Sciatic nerve (tissue), 2 donors: ENCODE data around the gene EIF1B. TPM values are rescaled to one million over a fixed set of nuclear protein-coding genes. Genes with fewer than 3 reads are reported as not detected.
A peak's percentile ranks its signal among the peaks of the same experiment; 100 is the strongest.

ENCODE experiments used
- ATAC-seq: fragments of 200-7000 bp; cut with Tn5 transposase; one replicate; pipeline ENCODE4 v1.9.1; 2020; ENCODE audit warnings: mild to moderate bottlenecking, moderate library complexity
- DNase-seq: peaks from one replicate; pipeline ENCODE4 v3.0.0-alpha.2; 2020; ENCODE audit warnings: low spot score
- intact Hi-C: fragments of 100-400 bp; cut with DNase I; formaldehyde crosslinking; loops from one replicate; pipeline ENCODE4 v1.14.2; 2022
- total RNA-seq: library from RNA; stranded (reverse); fragmentation: NEBNext Ultra II Directional; extraction: Animal tissue kit (Norgen Biotek cat#: 25700); gene quantifications from one replicate; pipeline ENCODE4 v1.2.1, GENCODE V29; 2021
- donor health status: DM: no; HTN: no; CAD: no.
- donor health status: DM: no; HTN: no; CAD: no.

Gene EIF1B
- total RNA-seq, 1 donor from 2014 or later, result 63.7 TPM

GRCh38 chr3:40306336-40306735, 3.2 kb upstream of the EIF1B start:
- intact Hi-C loops, result no loop called here

DNA sequence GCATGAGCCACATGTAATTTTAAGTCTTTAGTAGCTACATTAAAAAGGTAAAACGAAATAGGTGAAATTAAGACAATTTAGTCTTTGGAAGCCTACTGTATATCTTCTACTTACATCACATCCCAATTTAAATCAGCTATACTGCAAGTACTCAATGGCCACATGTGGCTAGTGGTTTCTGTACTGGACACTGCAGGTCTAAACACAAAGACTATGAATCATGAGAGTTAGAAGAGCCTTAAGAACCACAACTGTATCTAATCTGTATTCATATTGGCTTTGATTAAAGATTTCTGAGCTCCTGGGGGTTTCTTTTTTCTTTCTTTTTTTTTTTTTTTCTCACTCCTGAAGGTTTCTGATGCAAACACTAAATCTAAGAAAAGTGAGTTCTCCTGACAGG, 2.3 kb upstream of the EIF1B start:
- DNase-seq (no peak), ATAC-seq (no peak)
- intact Hi-C loops, result no loop called here

More at GRCh38 chr3:40306336-40306735, 3.2 kb upstream of the EIF1B start:
- ATAC-seq, result no peak
- DNase-seq, result no peak

DNA sequence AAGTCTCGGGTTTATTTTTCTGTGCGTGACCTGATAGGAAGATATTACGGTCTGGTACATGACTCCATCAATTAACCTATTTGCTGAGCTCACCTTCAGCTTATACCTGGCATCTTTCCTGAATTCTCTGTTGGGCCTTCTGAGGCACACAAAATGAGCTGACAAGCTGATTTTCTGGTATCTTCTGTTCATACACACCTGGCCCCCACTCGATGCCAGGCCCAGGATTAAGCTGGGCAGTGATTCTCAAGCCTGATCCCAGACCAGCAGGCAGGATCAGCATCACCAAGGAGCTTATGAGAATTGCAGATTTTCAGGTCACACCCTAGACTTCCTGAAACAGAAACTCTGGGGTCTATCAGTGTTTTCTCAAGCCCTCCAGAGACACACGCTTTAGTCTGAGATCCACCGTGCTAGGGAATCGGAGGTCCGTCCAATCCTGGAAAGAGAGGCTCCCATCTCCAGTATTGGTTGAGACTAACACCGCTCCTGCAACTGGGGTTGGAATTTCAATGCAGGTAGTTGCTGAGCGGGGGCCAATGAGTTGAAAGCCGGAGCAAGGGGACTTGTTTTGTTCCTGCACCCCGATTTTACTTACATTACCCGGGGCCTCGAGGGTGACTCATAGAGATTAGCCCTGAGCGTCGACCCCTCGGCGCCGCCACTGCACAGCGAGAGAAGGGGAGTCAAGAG, 636 bp upstream of the EIF1B start:
- peak; percentile 9 for ATAC-seq
- DNase-seq, result no peak
- intact Hi-C loops, result no loop called here

GRCh38 chr3:40309925-40310695, 603 bp downstream of the EIF1B start:
- intact Hi-C loops, result loop anchor here (10.0 kb wide), 1 partner anchor 895 kb away; no protein-coding TSS in a partner anchor
- DNase-seq (peak; percentile 76), ATAC-seq (peak; percentile 60)

- no peak for DNase-seq
- ATAC-seq, result no peak
- intact Hi-C loops, result loop anchor here (10.0 kb wide), 1 partner anchor 896 kb away; no protein-coding TSS in a partner anchor
These were observed 1.2 kb downstream of the EIF1B start for GRCh38 chr3:40310705-40311104.

GRCh38 chr3:40312661-40313226, 3.2 kb downstream of the EIF1B start:
- intact Hi-C loops, result loop anchor here (10.0 kb wide), 1 partner anchor 898 kb away; no protein-coding TSS in a partner anchor
- ATAC-seq, result no peak
- DNase-seq, result no peak

DNA sequence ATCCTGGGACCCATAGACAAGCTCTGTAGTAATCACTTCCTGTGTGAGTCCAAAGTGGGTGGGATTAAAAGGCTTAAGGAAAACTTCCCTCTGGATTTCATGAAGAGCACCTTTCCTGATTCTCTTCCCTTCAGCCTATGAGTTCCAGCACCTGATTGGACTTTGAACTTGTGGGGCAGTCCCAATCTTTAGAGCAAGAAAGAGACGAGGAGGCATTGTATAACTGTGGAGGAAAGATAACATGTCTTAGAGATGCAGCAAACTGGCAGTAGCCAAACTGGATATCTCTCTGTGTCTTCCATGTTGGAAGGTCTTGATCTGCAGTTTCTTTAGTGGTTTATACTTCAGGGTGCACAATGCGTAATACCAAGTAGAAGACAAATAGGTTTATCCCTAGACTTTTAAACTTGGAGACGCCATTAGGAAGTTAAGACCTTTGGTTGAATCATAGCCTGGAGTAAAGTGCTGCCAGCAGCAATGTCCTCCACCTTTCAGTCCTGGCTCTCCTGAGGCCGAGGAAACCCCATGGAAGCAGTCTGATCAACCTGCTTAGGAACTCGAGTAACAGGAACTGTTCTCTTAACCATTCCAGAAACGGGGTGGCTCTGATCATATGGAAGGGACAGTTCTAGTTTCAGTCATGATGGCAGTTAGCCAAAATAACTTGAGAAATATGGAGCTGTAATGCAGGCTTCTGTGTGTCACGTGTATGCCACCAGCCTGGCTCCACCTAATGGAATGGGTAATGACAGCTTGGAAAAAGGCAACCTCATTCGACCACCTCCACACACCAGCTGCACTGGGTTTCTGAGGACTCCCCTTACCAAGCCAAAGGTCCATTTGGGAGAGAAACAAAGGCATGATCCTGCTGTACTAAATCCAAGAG, 4.7 kb downstream of the EIF1B start:
- intact Hi-C loops, result loop anchor here (10.0 kb wide), 1 partner anchor 899 kb away; no protein-coding TSS in a partner anchor
- no peak for ATAC-seq
- DNase-seq, result no peak

DNA sequence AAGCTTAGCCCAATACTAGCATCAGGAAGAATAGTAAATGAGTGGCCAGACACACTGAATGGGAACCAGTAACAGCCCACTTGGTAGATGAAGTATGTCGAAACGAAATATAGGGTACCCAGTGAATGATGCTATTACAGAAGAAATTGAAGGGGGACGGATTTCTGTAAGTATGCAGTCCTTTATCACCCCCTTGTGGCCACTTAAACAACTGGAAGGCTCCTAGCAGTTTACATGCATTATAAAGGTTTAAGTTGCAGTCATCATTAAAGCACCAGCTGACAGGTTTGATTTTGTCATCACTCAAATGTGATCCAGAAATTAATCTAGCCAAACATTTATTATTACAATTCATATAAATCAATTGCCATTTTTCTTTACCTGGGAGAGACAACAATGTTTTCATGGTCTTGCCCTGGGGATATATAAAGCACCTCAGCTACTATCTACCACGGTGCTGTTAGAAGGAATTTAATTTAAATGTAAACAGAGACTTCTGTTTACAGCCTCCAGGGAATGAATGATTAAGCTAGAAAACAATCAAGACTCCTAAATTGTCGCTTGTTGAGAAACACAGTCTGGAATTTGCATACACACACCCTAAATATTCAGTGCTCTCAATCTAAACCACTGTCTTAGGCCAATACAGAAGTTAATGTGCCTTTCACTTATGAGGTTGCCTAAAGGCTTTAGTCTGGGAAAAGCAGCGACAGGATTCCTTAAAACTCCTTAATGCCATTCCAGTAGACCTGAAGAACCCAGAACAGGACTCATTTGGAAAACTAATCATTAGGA, 7.8 kb downstream of the EIF1B start:
- ATAC-seq, result peak; percentile 64
- DNase-seq, result no peak

GRCh38 chr3:40321818-40322217, 12.3 kb downstream of the EIF1B start:
- intact Hi-C loops, result loop anchor here (5.0 kb wide), 1 partner anchor 130 kb away; no protein-coding TSS in a partner anchor
- no peak for ATAC-seq

More for the DNA sequence above, 7.8 kb downstream of the EIF1B start:
- intact Hi-C loops, result loop anchor here (10.0 kb wide), 1 partner anchor 902 kb away; no protein-coding TSS in a partner anchor

DNA sequence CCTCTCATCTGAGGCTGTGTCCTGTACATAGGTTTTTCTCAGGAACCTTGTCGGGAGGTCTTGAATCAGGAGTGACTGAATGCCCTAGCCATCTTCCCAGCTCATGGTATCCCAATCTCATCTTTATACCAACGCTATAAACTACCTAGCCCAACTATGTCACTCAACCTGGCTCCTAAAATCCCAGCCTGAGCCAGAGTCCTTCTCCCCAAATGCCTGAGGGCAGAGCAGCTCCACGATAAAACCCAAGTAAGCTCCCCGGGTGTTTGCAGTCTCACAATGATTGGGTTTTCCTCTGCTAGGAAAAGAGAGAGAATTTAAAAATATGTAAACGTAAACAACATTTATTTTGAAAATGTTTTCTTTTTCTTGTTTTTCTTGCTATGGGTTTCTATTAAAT, 14.4 kb downstream of the EIF1B start:
- intact Hi-C loops, result loop anchor here (5.0 kb wide), 1 partner anchor 132 kb away; no protein-coding TSS in a partner anchor
- DNase-seq (no peak), ATAC-seq (no peak)

More at GRCh38 chr3:40321818-40322217, 12.3 kb downstream of the EIF1B start:
- DNase-seq, result no peak

- ATAC-seq (no peak), DNase-seq (no peak)
- intact Hi-C loops, result loop anchor here (5.0 kb wide), 1 partner anchor 132 kb away; no protein-coding TSS in a partner anchor
These were observed 15.1 kb downstream of the EIF1B start for GRCh38 chr3:40324621-40325020.

DNA sequence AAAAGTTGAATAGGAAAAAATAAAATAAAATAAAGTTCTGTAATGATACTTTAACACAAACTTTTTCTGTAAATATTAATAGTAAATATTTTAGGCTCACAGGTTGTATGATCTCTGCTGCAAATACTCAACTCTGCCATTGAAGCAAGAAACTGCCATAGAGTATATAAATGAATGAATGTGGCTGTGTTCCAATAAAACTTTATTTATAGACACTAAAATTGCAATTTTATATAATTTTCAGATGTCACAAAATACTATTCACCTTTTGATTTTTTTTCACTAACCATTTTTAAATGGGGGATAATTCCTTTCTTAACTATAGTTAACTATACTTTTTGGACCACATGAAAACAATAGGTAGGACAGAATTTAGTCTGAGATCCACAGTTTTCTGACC, 16.0 kb downstream of the EIF1B start:
- no peak for ATAC-seq

DNA sequence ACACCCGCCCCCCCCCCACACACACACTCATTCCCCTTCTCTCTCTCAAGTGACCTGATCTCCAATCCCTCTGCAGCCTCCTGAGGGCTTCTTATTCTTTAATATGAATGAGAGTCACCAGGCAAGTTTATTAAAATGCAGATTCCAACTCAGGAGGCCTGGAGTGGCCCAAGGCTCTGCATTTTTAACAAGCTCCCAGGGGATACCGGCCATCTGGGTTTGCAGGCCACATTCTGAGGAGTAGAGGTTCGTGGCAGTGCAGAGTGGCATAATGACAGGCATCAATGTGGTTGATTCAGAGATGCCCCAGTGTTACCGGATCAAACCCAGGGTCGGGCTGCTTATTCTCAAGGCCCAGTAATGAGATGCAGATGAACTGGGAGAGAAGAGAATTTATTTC, 18.9 kb downstream of the EIF1B start:
- DNase-seq (no peak), ATAC-seq (no peak)
- intact Hi-C loops, result no loop called here

More for the DNA sequence above, 16.0 kb downstream of the EIF1B start:
- intact Hi-C loops, result no loop called here
- DNase-seq, result no peak

- DNase-seq, result no peak
- no peak for ATAC-seq
- intact Hi-C loops, result no loop called here
These were observed 19.6 kb downstream of the EIF1B start for GRCh38 chr3:40329071-40329470.

DNA sequence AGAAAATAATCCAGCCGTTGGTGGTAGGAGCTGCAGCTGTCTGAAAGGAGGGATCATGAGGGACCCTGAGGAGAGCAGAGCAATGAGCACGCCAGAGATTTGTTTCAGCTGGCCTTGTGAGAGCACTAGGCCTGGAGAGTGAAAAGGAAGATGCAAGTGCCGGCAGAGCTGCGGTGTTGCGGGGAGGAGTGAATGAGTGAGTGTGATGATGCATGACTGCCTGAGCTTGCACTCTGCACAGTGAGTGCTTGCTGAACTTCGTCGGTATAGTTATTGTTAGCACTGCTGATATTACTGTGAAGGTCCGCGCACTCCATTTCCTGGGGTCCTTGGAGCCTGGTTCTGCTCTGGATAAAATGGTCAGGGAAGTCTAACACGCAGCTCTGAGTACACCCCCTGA, 23.2 kb downstream of the EIF1B start:
- ATAC-seq (no peak), DNase-seq (no peak)
- intact Hi-C loops, result no loop called here

GRCh38 chr3:40333416-40333815, 23.9 kb downstream of the EIF1B start:
- DNase-seq (no peak), ATAC-seq (no peak)
- intact Hi-C loops, result no loop called here

- DNase-seq, result no peak
- intact Hi-C loops, result no loop called here
- no peak for ATAC-seq
These were observed 24.3 kb downstream of the EIF1B start for GRCh38 chr3:40333852-40334251.

GRCh38 chr3:40336101-40336500, 26.6 kb downstream of the EIF1B start:
- no peak for DNase-seq
- intact Hi-C loops, result no loop called here
- no peak for ATAC-seq
